Central memory CD8-positive, alpha-beta T cell (primary cell): ENCODE results near the gene JAKMIP2.

Experiments used
- ATAC-seq: fragments of 150-1000 bp; cut with Tn5 transposase; replicated peaks from 2 replicates; pipeline ENCODE4 v1.10.0; 2022; ENCODE audit warnings: mild to moderate bottlenecking, moderate FRiP score, moderate number of reproducible peaks; ENCODE audit not compliant: poor library complexity, severe bottlenecking; ENCODE audit errors: extremely low read depth
- DNase-seq, 2 donors: peaks; one replicate each; pipeline ENCODE4 v3.0.0; 2021; ENCODE audit warnings: low spot score in 2 of 2
- H3K27ac Mint-ChIP-seq: one replicate; pipeline ENCODE4 v1.8.0; 2022; ENCODE audit warnings: low read depth, mild to moderate bottlenecking, moderate library complexity, mixed read lengths
- H3K27me3 Mint-ChIP-seq: one replicate; pipeline ENCODE4 v1.8.0; 2022; ENCODE audit warnings: mixed read lengths
- H3K36me3 Mint-ChIP-seq: one replicate; pipeline ENCODE4 v1.8.0; 2022; ENCODE audit warnings: mild to moderate bottlenecking, moderate library complexity, mixed read lengths; ENCODE audit not compliant: insufficient read depth
- H3K4me1 Mint-ChIP-seq: one replicate; pipeline ENCODE4 v1.8.0; 2022; ENCODE audit warnings: mixed read lengths
- H3K4me3 Mint-ChIP-seq: one replicate; pipeline ENCODE4 v1.8.0; 2022; ENCODE audit warnings: mild to moderate bottlenecking, moderate library complexity, mixed read lengths
- H3K9me3 Mint-ChIP-seq: one replicate; pipeline ENCODE4 v1.8.0; 2022; ENCODE audit warnings: mixed read lengths

The JAKMIP2 gene

DNA sequence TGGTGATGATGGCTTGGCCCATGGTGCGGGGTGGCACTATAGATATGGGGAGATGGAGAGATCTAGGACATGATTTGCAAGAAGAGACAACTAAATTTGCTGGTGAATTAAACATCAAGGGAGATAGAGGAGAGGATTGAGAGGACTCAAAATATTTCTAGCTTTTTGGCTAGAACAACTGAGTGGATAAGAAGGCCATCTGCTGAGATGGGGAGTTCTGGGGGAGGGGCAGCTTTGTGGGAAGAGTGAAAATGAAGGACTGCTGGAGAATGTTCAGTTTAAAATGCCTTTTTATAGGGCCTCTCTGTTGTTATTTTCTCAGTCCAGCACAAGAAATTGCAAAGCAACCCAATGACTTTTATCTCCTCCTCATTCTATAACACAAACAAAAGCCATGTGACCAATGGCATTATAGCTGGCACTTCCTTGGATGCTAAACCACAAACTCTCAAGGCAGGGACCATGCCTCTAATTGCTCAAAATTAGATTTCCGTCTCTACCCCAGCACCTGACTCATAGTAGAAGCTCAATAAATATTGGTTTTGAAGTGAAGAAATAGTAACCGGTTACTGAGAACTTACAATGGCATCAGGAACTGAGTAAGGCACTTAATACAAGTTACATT lies 29.8 kb downstream of the JAKMIP2 start:
- no peak for DNase-seq
- Mint-ChIP-seq H3K4me1 (peaks cover 35% of the 10 kb centered on the region), H3K4me3 (no peak overlapping the region), H3K27me3 (no peaks in the 10 kb centered on the region), H3K9me3 (no peaks in the 10 kb centered on the region), H3K36me3 (peaks cover 3% of the 10 kb centered on the region), H3K27ac (no peak overlapping the region)
- no peak for ATAC-seq

DNA sequence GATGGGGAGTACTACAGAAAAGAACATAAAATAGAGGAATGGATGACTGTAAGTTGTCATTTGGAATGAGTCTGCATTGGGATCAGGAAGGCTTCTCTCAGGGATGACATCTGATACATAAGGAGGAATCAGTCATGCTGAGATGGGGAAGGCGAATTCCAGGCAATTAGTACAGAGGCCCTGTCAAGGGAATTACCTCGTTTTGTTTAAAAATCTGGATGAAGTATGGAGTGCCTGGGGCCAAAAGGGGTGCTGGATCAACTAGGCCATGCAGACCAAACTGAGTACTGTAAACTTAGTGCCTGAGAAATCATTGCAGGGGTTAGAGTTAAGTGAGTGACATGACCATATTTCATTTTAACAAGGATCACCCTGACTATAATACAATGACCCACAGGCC lies 30.5 kb downstream of the JAKMIP2 start:
- Mint-ChIP-seq H3K27ac (no peak overlapping the region), H3K4me3 (no peak overlapping the region), H3K27me3 (no peaks in the 10 kb centered on the region), H3K36me3 (peaks cover 3% of the 10 kb centered on the region), H3K9me3 (no peaks in the 10 kb centered on the region), H3K4me1 (peaks cover 35% of the 10 kb centered on the region)
- no peak for DNase-seq
- no peak for ATAC-seq

DNA sequence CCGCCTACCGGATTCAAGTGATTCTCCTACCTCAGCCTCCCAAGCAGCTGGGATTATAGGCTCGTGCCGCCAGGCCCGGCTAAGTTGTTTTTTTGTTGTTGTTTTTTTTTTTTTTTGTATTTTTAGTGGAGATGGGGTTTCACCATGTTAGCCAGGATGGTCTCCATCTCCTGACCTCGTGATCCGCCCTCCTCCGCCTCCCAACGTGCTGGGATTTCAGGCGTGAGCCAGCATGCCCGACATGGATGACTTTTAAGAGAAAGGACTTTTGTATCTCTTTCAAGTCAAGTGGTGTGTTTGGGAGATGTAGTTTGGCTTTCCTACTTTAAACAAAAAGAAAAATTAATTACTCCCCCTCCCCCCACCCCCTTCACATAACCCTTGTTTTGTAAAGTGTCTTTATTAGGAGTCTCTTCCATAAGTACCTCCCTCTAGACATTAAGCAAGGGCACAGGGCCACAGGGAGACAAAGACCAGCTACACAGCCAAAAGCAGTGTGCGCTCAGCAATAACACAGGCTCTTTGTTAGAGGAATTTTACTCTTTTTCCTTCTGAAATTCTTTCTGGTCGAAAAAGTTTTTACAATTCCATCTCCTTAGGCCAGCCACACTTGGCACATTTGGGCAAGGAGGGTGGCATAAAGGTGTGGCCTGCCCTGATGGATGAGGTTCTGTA lies 31.2 kb downstream of the JAKMIP2 start:
- DNase-seq, result no peak
- no peaks in the 10 kb centered on the region for H3K9me3 Mint-ChIP-seq
- ATAC-seq, result no peak
- H3K4me1 Mint-ChIP-seq, result peaks cover 35% of the 10 kb centered on the region
- peaks cover 3% of the 10 kb centered on the region for H3K36me3 Mint-ChIP-seq
- no peaks in the 10 kb centered on the region for H3K27me3 Mint-ChIP-seq
- no peak overlapping the region for H3K4me3 Mint-ChIP-seq
- no peak overlapping the region for H3K27ac Mint-ChIP-seq

DNA sequence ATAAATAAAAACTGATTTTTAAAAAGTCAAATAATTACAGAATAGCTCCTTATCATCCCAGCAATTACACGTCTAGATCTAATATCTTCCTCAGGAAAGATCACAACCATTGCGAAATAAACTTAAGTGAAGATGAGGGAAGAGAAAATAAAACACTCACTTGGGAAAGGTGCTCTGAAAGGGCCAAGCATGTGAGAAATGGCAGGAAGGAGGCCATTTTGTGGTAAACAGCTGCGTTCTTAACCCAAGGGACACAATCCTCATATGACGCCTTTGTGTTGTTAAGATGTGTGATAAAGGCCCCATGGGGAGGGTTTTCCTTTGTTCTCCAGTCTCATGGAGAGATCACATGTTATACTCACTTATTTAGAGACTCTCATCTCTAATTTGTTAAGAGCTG lies 32.5 kb downstream of the JAKMIP2 start:
- Mint-ChIP-seq H3K9me3 (no peaks in the 10 kb centered on the region), H3K36me3 (peaks cover 3% of the 10 kb centered on the region), H3K4me1 (peaks cover 35% of the 10 kb centered on the region), H3K27me3 (no peaks in the 10 kb centered on the region), H3K4me3 (no peak overlapping the region), H3K27ac (no peak overlapping the region)
- DNase-seq (no peak), ATAC-seq (no peak)

DNA sequence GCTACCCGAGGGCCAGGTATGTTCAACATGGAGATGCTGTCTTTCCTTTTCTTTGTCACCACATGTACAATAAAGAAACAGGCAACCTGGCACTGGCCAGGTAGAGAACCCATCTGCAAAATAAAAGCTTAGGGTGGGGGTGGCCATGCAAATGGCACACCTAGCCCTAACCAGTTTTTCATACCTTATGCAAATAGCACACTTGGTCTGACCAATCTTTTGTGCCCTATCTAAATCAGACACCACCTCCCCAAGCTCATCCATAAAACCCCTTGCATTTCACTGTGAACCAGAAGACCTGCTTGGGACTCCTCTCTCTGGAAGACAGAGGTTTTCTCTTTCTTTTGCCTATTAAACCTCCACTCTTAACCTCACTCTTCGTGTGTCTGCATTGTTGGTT lies 33.9 kb downstream of the JAKMIP2 start:
- Mint-ChIP-seq H3K4me1 (peaks cover 27% of the 10 kb centered on the region), H3K36me3 (peaks cover 3% of the 10 kb centered on the region), H3K4me3 (no peak overlapping the region), H3K27ac (no peak overlapping the region), H3K9me3 (no peaks in the 10 kb centered on the region), H3K27me3 (no peaks in the 10 kb centered on the region)
- DNase-seq (no peak), ATAC-seq (no peak)

DNA sequence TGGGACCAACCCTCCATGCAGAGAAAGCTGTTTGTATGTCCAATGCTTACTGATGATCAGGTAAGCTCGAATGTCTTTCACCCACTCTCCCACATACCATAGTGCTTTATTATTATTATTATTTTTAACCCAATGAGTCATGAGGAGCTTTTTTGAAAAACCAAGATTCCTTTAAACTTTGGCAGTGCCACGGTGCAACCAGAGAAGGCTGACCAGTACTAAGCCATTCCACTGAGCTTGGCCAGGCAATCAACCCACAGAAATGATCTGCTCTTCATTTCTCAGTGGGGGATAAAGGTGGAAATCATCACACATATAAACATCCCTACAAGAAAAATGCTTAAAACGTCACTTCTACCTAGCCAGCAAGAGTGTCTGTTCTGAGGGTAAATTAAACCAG lies 35.5 kb downstream of the JAKMIP2 start:
- H3K36me3 Mint-ChIP-seq, result peaks cover 2% of the 10 kb centered on the region

DNA sequence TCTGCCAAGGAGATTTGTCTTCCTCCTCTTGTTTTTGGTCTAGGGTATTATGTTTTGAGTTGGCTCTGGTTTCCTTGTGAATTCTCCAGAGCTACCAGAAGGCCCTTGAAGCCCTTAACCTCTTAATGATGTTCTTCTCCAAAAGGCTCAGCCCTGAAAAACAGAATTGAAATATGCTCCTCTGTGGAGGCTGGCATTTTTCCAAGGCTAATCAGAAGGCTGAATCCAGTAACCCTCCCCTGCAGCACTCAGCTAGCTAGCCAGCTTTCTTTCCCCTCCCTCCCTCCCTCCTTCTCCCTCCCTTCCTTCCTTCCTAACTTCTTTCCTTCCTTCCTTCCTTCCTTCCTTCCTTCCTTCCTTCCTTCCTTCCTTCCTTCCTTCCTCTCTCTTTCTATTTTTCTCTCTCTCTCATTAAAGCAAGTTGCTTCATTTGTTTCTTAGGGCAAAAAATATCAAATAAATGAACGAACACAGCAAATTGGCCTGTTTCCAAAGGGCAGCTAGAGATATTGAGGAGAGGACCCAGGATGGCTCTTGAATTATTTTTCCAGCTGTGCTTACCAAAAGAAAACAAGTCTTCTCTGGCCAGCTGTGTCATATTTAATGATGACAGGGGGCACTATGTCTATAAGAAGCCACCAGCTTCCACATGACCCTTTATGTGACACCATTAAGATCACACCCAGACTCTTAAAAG lies 38.7 kb downstream of the JAKMIP2 start:
- Mint-ChIP-seq H3K27ac (peak overlapping the region; percentile 41), H3K4me3 (no peak overlapping the region), H3K4me1 (peaks cover 14% of the 10 kb centered on the region), H3K27me3 (no peaks in the 10 kb centered on the region), H3K9me3 (no peaks in the 10 kb centered on the region), H3K36me3 (no peaks in the 10 kb centered on the region)
- no peak for ATAC-seq
- DNase-seq, result no peak

More for the DNA sequence above, 35.5 kb downstream of the JAKMIP2 start:
- Mint-ChIP-seq H3K4me3 (no peak overlapping the region), H3K9me3 (no peaks in the 10 kb centered on the region), H3K27ac (no peak overlapping the region), H3K27me3 (no peaks in the 10 kb centered on the region), H3K4me1 (peaks cover 20% of the 10 kb centered on the region)
- ATAC-seq (no peak), DNase-seq (no peak)

DNA sequence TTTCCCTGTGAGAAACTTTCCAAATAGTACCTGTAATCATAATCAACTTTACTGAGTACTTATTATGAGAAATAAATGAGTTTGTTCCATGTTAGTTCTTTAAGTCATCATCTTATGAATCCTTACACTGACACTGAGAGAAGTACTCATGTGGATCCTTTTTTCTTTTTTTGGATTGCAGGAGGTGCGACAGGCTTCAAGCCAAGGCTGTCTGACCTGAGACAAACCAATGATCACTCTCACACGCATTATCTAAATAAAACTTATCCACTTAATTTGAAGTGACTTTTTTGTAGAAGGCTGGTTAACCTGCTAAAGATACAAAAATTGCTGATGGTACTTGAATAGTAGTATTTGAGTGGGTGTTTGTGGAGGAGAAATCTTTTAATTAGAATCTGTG lies 39.5 kb downstream of the JAKMIP2 start:
- ATAC-seq, result no peak
- no peak overlapping the region for H3K27ac Mint-ChIP-seq
- no peak overlapping the region for H3K4me3 Mint-ChIP-seq
- H3K27me3 Mint-ChIP-seq, result no peaks in the 10 kb centered on the region
- no peaks in the 10 kb centered on the region for H3K36me3 Mint-ChIP-seq
- DNase-seq, result no peak
- no peaks in the 10 kb centered on the region for H3K9me3 Mint-ChIP-seq
- H3K4me1 Mint-ChIP-seq, result peaks cover 18% of the 10 kb centered on the region

DNA sequence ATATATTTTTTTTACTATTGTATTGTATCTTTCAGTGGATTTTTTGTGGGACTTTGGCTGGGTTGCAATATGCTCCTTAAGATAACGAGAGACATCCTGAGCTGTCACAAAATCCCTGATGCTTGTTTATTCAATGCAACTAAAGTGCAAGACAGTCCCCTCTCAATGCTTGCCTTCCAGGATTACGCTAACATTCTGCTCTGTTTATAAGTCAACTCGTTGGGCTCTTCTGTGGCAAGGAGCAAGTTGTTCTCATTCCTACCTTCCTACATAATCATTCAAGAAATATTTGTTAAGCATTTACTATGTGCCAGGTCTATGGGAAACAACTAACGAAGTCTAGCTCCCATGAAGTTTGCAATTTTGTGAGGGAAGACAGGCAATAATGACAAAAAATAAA lies 40.4 kb downstream of the JAKMIP2 start:
- Mint-ChIP-seq H3K36me3 (no peaks in the 10 kb centered on the region), H3K27me3 (no peaks in the 10 kb centered on the region), H3K9me3 (no peaks in the 10 kb centered on the region), H3K27ac (no peak overlapping the region), H3K4me3 (no peak overlapping the region), H3K4me1 (peaks cover 18% of the 10 kb centered on the region)
- ATAC-seq, result no peak
- DNase-seq, result no peak

DNA sequence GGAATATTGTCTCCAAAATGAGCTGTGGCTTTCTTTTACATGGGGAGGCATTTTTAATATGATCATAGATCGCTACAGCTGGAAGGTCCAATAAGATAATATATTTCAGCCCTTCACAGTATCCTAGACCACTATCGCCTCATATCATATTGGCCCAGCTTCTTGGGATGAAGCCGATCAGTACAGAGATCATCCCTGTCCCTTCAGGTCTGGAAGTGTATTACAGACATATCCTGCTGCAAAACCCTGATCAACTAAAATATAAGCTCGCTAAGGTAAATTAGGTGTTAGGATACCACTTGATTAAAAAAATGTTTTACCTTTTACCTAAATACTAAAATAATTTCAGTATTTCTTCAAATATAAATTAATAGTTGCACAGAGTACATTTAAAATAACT lies 41.7 kb downstream of the JAKMIP2 start:
- H3K4me1 Mint-ChIP-seq, result peaks cover 18% of the 10 kb centered on the region
- H3K27me3 Mint-ChIP-seq, result no peaks in the 10 kb centered on the region
- ATAC-seq, result no peak
- DNase-seq, result no peak
- no peaks in the 10 kb centered on the region for H3K9me3 Mint-ChIP-seq
- no peaks in the 10 kb centered on the region for H3K36me3 Mint-ChIP-seq
- no peak overlapping the region for H3K4me3 Mint-ChIP-seq
- H3K27ac Mint-ChIP-seq, result no peak overlapping the region

DNA sequence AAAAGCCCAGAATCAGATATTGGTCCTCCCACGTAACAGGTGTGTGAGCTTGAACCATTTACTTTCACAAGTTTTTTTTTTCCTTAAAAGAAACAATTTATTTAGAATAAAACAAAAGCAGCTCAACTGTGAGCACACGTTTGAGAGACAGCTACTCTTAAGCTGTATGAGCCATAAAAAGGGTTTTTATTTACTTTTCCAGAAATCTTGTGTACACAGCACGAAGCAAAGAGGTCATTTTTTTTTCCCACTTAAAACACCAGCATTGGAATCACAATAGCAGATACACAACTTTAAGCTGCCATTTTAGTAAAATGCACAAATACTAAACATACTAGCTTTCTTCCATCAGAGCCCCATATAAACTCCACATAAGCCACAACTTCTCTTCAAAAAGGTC lies 44.6 kb downstream of the JAKMIP2 start:
- H3K27me3 Mint-ChIP-seq, result no peaks in the 10 kb centered on the region
- H3K9me3 Mint-ChIP-seq, result no peaks in the 10 kb centered on the region
- H3K4me3 Mint-ChIP-seq, result no peak overlapping the region
- H3K27ac Mint-ChIP-seq, result no peak overlapping the region
- H3K36me3 Mint-ChIP-seq, result no peaks in the 10 kb centered on the region
- ATAC-seq, result no peak
- H3K4me1 Mint-ChIP-seq, result peaks cover 19% of the 10 kb centered on the region
- DNase-seq, result no peak

DNA sequence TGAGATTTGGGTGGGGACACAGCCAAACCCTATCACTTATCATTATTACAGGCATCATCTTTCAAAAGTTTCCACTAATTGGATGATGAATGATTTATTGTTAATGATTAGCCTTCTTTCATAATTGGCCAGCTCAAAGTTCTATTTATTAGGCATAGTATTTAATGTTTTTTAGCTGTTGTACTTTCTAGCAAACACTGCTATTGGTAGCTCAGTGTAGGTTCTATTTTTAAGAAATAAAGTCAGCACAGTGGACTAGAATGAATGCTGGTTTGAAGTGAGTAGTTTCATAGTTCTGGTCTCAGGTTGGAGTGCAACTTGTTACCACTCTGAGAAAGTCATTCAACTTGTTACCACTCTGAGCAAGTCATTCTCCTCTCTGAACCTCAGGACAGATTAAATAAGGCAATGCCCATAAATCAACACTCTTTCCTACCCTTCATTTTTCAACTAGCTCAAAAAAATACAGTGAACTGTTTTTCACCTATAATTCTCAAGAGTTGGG lies 46.9 kb downstream of the JAKMIP2 start:
- no peaks in the 10 kb centered on the region for H3K9me3 Mint-ChIP-seq
- H3K4me3 Mint-ChIP-seq, result no peak overlapping the region
- peaks cover 17% of the 10 kb centered on the region for H3K4me1 Mint-ChIP-seq

DNA sequence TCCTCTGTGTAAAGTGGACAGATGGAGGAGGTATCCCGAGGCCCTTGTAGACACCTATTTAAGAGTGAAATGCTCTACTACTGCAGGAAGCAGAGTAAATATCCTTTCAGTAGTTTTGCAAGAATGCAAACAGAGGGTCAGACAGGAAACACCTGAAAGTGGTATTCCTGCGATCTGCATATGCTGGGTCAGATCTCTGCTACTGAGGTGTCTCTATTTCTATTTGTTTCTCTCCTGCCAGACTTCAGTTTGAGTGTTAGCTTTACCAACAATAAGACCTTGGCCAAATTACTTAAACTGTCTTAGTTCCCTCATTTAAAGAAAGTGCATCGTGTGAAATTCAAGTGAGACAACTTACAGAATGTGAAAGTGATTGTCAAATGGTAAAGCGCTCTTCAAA lies 47.6 kb downstream of the JAKMIP2 start:
- Mint-ChIP-seq H3K9me3 (no peaks in the 10 kb centered on the region), H3K27ac (no peak overlapping the region), H3K4me3 (no peak overlapping the region), H3K4me1 (peaks cover 14% of the 10 kb centered on the region), H3K36me3 (no peaks in the 10 kb centered on the region), H3K27me3 (no peaks in the 10 kb centered on the region)
- ATAC-seq (no peak), DNase-seq (no peak)

More for the DNA sequence above, 46.9 kb downstream of the JAKMIP2 start:
- Mint-ChIP-seq H3K27me3 (no peaks in the 10 kb centered on the region), H3K27ac (no peak overlapping the region), H3K36me3 (no peaks in the 10 kb centered on the region)
- DNase-seq (no peak), ATAC-seq (no peak)
